ENCODE results near the gene ANKRD40CL.

DNA sequence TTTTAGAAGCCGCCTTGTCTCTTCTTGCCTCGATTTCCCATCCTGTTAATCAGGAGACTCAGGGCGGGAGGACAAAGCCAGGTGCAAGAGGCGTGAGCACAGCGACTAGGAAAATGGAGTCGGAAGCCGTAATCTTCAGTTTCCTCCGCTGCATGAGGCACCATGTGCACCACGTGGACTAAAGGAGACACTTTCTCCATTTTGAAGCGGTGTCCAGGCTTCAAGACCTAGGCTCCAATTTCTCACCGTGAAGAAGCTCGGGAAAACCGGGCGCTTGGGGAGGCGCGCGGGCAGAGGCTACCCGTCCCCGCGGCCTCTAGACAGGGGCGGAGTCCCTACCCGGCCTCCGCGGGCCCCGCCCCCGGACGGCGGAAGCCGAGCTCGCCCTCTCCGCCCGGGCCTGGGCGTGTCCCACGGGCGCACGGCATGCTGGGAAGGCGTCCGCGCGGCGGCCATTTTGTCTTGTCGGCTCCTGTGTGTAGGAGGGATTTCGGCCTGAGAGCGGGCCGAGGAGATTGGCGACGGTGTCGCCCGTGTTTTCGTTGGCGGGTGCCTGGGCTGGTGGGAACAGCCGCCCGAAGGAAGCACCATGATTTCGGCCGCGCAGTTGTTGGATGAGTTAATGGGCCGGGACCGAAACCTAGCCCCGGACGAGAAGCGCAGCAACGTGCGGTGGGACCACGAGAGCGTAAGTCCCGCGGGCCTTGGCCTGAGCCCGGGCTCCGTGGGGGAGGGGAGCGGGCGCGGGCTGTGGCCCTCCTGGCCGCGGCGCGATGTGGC lies 48.0 kb downstream of the ANKRD40CL start, which contains the start of gene LUC7L3:
- TF ChIP-seq, protein P1, sequence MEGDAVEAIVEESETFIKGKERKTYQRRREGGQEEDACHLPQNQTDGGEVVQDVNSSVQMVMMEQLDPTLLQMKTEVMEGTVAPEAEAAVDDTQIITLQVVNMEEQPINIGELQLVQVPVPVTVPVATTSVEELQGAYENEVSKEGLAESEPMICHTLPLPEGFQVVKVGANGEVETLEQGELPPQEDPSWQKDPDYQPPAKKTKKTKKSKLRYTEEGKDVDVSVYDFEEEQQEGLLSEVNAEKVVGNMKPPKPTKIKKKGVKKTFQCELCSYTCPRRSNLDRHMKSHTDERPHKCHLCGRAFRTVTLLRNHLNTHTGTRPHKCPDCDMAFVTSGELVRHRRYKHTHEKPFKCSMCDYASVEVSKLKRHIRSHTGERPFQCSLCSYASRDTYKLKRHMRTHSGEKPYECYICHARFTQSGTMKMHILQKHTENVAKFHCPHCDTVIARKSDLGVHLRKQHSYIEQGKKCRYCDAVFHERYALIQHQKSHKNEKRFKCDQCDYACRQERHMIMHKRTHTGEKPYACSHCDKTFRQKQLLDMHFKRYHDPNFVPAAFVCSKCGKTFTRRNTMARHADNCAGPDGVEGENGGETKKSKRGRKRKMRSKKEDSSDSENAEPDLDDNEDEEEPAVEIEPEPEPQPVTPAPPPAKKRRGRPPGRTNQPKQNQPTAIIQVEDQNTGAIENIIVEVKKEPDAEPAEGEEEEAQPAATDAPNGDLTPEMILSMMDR (IDR thresholded peaks at IDR 0.05; ENCODE audit: low read depth, low read length) = no peak
- TF ChIP-seq MYC (IDR thresholded peaks at IDR 0.05; ENCODE audit: low read depth, low read length) = peak; percentile 78
